NCI-H2107 treated with DMSO at 0.1 percent for 48 hours (cell line): ENCODE results near the gene RARRES2.
"Not testable (repeated sequence)": the region's sequence is repeated elsewhere in the genome, so short reads cannot be mapped to it uniquely, and the experiment has no call there.

Source experiments
- DNase-seq: peaks from one replicate; lab custom pipeline; 2025; ENCODE audit not compliant: unreplicated experiment; lab: John Stamatoyannopoulos, UW

Gene RARRES2

GRCh38 chr7:150297978-150298377, 43.5 kb downstream of the RARRES2 start:
- not testable (repeated sequence) for DNase-seq

GRCh38 chr7:150296802-150297201, 44.6 kb downstream of the RARRES2 start:
- DNase-seq, result not testable (repeated sequence)

- DNase-seq, result not testable (repeated sequence)
These were observed 45.8 kb downstream of the RARRES2 start for GRCh38 chr7:150295614-150296013.

GRCh38 chr7:150295027-150295426, 46.4 kb downstream of the RARRES2 start:
- not testable (repeated sequence) for DNase-seq

GRCh38 chr7:150290317-150290716, 51.1 kb downstream of the RARRES2 start:
- not testable (repeated sequence) for DNase-seq

- not testable (repeated sequence) for DNase-seq
These were observed 52.6 kb downstream of the RARRES2 start for GRCh38 chr7:150288816-150289215.
